Measurements from ENCODE around the gene KIFBP.

KIFBP gene

DNA sequence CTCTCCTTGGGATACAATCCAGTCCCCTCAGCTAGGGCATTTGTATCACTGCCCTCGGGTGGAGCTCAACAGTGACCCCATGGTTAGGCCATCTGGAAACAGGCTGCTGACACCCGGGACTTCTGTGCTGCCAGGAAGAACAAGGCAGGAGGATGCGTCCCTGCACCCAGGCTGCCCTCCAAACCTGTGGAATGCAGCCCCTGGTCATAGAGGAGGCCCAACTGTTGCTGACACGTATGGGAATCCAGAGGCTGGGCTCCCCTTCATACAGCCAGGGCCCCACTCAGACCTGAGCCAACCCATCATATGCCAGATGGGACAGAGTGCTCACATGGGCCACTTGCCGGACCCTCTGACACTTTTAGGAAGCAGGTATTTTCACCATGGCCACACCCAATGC is 53.8 kb downstream of the KIFBP start:
- ChIA-PET POLR2A (no interaction called here), CTCF (no interaction called here)
- no peak overlapping the region for H3K4me3 ChIP-seq (ENCODE audit: low read depth, low read length)
- TF ChIP-seq, protein P1, sequence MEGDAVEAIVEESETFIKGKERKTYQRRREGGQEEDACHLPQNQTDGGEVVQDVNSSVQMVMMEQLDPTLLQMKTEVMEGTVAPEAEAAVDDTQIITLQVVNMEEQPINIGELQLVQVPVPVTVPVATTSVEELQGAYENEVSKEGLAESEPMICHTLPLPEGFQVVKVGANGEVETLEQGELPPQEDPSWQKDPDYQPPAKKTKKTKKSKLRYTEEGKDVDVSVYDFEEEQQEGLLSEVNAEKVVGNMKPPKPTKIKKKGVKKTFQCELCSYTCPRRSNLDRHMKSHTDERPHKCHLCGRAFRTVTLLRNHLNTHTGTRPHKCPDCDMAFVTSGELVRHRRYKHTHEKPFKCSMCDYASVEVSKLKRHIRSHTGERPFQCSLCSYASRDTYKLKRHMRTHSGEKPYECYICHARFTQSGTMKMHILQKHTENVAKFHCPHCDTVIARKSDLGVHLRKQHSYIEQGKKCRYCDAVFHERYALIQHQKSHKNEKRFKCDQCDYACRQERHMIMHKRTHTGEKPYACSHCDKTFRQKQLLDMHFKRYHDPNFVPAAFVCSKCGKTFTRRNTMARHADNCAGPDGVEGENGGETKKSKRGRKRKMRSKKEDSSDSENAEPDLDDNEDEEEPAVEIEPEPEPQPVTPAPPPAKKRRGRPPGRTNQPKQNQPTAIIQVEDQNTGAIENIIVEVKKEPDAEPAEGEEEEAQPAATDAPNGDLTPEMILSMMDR (IDR thresholded peaks at IDR 0.05; ENCODE audit: insufficient read depth, low read length, missing control alignments), result no peak
- DNase-seq (ENCODE audit: low read depth, low spot score), result no peak

DNA sequence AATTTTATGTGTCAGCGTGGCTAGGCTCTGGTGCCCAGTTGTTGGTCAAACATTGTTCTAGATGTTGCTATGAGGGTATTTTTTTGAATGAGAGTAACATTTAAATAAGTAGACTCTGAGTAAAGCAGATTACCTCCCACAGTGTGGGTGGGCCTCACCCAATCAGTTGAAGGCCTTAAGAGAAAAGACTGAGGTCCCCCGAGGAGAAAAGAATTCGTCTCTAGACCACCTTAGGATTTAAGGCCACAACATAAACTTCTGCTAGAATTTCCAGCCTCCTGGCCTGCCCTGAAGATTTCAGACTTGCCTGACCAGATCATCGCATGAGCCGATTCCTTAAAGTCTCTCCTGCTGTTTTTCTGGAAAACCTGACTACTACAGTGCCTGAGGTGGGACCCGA is 54.2 kb downstream of the KIFBP start:
- POLR2A ChIA-PET, result no interaction called here
- no peak overlapping the region for H3K4me3 ChIP-seq (ENCODE audit: low read depth, low read length)
- no peak for DNase-seq (ENCODE audit: low read depth, low spot score)
- TF ChIP-seq, protein P1 (IDR thresholded peaks at IDR 0.05; ENCODE audit: insufficient read depth, low read length, missing control alignments), result no peak
- CTCF ChIA-PET, result interaction anchor here (1.0 kb wide), 1 partner anchor 51 kb away, joined by 4 read pairs; no protein-coding TSS in a partner anchor

DNA sequence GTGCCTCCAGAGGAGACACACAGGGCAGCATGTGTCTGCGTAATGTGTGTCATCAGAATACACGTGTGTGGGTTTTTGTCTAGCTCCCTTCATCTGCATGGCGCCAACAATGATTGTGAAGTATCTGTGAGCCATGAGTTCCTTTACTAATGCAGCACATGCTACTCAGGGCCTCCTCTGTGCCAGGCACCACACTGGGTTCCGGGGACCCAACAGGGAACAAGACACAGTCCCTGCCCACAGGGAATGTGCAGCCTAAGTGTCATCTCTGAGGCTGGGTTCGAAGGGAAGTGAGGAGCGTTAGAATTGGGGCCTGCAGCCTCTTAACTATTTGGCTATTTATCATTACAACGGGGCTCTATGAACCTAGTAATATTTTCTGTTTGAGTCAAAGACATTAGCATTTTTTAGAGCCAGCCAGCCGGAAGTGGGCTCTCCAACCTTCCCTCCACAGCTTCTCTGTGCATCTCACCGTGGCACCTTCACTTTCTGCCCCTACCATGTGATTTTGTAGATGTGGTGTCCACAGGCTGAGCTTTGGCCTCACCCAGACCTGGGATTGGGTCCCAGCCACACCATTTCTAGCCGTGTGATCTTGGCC is 55.4 kb downstream of the KIFBP start:
- TF ChIP-seq, protein P1 (IDR thresholded peaks at IDR 0.05; ENCODE audit: insufficient read depth, low read length, missing control alignments), result no peak
- ChIA-PET CTCF (interaction anchor here (1.0 to 1.5 kb wide), 2 partner anchors 11 to 50 kb away, joined by 3 to 4 read pairs; no protein-coding TSS in a partner anchor), POLR2A (no interaction called here)
- no peak for DNase-seq (ENCODE audit: low read depth, low spot score)
- H3K4me3 ChIP-seq (ENCODE audit: low read depth, low read length), result no peak overlapping the region

DNA sequence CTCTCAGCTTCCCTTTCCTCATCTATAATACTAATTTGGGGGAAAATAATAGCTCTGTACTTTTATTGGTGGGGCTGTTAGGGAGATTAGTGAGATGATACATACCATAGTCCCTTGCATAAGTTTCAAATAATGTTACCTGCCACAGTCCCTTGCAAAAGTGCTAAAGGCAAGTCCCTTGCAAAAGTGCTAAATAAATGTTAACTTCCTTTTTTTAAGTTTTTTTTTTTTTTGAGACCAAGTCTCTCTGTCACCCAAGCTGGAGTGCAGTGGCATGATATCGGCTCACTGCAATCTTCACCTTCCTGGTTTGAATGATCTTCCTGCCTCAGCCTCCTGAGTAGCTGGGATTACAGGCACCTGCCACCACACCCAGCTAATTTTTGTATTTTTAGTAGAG is 55.9 kb downstream of the KIFBP start:
- CTCF ChIA-PET, result interaction anchor here (1.5 kb wide), 1 partner anchor 11 kb away, joined by 3 read pairs; no protein-coding TSS in a partner anchor
- no peak overlapping the region for H3K4me3 ChIP-seq (ENCODE audit: low read depth, low read length)
- POLR2A ChIA-PET, result no interaction called here
- no peak for DNase-seq (ENCODE audit: low read depth, low spot score)
- TF ChIP-seq, protein P1 (IDR thresholded peaks at IDR 0.05; ENCODE audit: insufficient read depth, low read length, missing control alignments), result no peak

DNA sequence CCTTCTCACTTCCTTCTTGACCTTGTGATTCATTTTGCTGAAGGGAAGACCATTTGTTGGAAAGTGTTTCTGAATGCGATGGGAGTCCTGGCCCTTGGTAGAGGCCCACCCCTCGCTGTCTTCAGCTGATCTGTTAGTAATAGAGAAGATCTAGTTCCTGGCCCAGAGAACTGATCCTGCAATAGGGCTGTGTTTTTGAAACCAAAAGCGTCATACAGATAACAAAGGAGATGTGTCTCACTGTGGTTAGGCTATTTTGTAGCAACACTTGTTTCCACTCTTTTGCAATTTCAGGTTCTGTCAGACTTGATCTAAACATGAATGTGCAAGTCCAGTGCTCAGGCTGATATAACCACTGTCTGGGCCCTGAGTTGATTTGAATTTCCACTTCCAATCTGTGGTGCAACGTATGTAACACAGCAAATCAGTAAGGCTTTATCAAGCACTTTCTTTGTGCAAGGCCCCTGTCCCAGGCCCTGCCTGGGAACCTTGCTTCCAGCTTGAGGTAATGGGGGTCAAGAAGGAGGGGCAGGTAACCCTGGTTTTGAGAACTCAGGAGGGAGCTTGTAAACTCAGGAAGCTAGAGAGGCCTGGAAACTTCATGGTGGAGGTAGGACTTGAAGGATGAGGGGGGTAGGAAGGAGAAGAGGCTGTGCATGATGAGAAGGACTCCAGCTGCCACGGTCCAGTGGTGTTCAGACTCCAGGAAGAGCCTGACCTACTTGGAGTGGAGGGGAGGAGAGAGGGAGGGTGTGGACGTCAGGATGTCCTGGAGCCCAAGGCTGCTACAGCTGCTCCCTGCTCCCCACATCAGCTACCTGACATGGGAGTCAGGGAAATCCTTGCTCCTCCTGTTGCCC is 57.1 kb downstream of the KIFBP start:
- POLR2A ChIA-PET, result no interaction called here
- H3K4me3 ChIP-seq (ENCODE audit: low read depth, low read length), result no peak overlapping the region
- CTCF ChIA-PET, result interaction anchor here (1.5 kb wide), 1 partner anchor 10 kb away, joined by 3 read pairs; no protein-coding TSS in a partner anchor
- no peak for DNase-seq (ENCODE audit: low read depth, low spot score)
- TF ChIP-seq, protein P1 (IDR thresholded peaks at IDR 0.05; ENCODE audit: insufficient read depth, low read length, missing control alignments), result no peak

DNA sequence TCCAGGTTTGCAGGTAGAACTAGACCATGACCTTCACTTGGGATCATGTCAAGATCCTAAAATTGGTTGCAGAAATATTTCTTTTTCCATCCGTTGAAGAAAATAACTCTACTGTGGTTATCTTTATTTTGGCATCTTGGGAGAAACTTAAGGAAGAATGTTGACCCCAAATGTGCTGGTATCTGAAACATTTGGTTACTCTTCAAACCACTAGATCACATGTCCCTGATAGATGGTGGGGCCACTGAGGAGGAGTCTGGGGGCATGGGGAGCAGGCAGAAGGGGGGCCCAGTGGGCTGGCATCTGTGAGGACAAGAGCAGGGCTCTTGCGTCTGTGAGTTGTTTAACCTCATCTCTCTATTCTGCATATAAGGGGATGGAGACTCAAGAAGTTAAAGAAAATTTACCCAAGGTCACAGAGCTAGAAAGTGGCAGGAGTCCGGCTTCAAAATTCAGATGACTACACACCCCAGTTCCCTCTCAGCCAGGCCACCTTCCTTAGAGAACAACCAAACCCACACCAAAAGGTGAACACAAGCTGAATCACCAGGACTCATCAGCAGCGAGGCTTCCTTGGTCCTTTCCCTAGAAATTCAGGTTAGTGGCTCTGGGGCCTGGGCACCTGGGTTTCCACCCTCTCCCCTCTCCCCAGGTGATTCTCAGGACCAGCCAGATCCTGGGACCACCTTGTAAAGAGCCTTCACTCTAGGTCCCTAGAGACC is 58.7 kb downstream of the KIFBP start:
- TF ChIP-seq, protein P1 (IDR thresholded peaks at IDR 0.05; ENCODE audit: insufficient read depth, low read length, missing control alignments), result no peak
- POLR2A ChIA-PET, result no interaction called here
- H3K4me3 ChIP-seq (ENCODE audit: low read depth, low read length), result no peak overlapping the region
- CTCF ChIA-PET, result no interaction called here
- DNase-seq (ENCODE audit: low read depth, low spot score), result no peak

All from AG04449 (cell line).